HTERT RPE-1 (cell line): ENCODE data around the gene MUC21.
"Not testable (repeated sequence)": the region's sequence is repeated elsewhere in the genome, so short reads cannot be mapped to it uniquely, and the experiment has no call there.

ENCODE experiments used
- in situ Hi-C: fragments of 300-500 bp; cut with MboI; formaldehyde crosslinking; loops from 4 replicates; pipeline ENCODE4 v1.14.3; 2020; ENCODE audit warnings: low sequenced_read_pairs

MUC21 gene

GRCh38 chr6:31005249-31006020 lies 21.9 kb downstream of the MUC21 start:
- in situ Hi-C loops, result no loop called here

DNA sequence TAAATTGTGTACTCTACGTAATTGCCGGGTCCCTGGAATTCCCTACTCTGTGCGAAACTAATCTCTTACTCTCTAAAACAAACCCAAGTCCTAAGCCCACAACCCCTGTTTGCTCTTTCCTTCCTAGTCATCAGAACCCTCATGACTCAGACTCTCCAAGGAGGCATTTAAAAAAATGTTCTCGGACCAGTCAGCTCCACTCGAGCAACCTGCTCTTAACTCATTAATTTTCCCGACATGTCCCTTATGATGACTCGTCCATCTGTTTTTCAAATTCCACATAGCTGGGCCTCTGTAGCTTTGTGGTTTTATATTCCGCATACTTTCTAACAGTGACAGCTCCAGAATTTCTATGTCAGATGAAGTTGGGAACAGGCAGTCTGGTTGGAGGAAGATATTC lies 24.2 kb downstream of the MUC21 start:
- in situ Hi-C loops, result no loop called here

DNA sequence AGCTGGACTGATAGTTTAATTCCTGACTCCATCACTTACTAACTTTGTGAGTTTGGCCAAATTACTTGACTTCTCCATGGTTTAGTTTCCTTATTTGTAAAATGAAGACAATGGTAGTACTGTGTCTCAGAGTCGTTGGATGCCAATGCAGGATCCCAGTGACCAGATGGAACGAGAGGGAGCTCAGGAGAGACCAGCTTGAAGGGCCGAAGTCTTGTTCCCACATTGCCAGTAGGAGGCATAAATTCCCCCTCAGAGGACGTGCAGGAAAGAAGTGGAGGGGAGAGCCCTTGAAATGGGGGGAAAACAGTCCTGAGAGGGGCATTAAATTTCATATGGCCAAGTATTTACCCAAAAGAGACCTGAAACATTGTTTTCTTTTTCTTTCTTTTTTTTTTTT lies 24.6 kb downstream of the MUC21 start:
- in situ Hi-C loops, result no loop called here

DNA sequence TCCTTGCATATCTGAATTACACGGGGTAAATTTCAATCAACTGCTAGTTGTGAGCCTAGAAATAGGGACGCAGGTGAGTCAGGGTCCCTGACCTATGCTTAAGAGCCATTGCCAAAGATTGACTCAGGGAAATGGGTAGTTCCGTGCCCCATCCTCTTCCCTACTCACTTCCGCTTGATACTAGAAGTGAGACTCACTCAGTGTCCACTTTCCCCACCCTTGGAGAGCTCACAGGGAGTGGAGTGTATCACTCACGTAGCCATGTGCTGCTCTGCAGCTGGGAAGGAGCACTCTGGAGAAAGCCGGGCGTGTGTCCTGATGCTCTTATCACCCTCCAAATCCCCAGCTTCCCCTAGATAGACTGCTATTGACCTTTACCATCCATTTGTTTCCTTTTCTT lies 26.2 kb downstream of the MUC21 start:
- in situ Hi-C loops, result no loop called here

- in situ Hi-C loops, result no loop called here
These were observed 27.0 kb downstream of the MUC21 start, which contains the start of gene MUC22 for GRCh38 chr6:31010393-31011060. Gene MUC22, plus strand, starts transcription at chr6:31010474. Its CDS starts 233 bp downstream, at chr6:31010707.

DNA sequence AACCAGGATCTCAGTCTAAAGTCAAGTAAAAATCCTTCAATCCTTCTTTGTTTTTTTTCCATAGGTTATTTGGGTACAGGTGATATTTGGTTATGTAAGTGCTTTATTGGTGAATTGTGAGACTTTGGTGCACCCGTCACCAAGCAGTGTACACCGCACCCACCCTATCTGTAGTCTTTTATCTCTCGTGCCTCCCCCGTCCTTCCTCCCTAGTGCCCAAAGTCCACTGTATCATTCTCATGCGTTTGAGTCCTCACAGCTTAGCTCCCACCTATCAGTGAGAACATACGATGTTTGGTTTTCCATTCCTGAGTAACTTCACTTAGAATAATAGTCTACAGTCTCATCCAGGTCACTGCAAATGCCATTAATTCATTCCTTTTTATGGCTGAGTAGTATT lies 27.6 kb downstream of the MUC21 start:
- in situ Hi-C loops, result no loop called here

DNA sequence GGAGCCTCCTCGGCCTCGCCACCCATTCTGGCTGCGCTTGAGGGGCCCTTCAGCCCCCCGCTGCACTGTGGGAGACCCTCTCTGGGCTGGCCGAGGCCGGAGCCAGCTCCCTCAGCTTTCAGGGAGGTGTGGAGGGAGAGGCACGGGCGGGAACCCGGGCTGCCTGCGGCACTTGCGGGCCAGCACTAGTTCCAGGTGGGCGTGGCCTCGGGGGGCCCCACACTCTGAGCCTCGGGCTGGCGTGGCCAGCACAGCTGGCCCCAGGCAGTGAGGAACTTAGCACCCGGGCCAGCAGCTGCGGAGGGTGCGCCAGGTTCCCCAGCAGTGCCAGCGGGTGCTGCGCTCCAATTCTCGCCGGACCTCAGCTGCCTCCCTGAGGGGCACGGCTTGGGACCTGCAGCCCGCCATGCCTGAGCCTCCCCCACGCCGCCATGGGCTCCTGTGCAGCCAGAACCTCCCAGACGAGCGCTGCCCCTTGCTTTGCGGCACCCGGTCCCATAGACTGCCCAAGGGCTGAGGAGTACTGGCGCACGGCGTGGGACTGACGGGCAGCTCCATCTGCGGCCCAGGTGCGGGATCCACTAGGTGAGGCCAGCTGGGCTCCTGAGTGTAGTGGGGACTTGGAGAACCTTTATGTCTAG lies 33.3 kb downstream of the MUC21 start:
- in situ Hi-C loops, result no loop called here

DNA sequence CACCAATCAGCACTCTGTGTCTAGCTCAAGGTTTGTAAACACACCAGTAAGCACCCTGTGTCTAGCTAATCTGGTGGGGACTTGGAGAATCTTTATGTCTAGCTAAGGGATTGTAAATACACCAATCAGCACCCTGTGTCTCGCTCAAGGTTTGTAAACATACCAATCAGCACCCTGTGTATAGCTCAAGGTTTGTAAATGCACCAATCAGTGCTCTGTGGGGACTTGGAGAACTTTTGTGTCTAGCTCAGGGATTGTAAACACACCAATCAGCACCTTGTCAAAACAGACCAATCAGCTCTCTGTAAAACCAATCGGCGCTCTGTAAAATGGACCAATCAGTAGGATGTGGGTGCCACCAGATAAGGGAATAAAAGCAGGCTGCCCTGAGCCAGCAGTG lies 33.9 kb downstream of the MUC21 start:
- in situ Hi-C loops, result not testable (repeated sequence)

DNA sequence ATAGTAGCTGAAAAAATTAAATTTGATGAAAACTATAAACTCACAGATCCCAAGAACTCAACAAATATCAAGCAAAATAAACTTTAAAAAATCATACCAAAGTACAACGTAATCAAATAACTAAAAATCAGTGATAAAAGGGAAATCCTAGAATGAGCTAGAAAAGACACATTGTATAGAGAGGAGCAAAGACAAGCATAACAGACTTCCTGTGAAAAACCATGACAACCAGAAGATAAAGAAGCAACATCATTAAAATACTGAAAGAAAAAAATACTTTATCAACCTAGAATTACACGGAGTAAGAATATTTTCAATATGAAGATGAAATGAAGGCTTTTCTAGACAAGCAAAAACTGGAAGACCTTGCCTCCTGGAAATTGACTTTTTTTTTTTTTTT lies 36.5 kb downstream of the MUC21 start:
- in situ Hi-C loops, result no loop called here

DNA sequence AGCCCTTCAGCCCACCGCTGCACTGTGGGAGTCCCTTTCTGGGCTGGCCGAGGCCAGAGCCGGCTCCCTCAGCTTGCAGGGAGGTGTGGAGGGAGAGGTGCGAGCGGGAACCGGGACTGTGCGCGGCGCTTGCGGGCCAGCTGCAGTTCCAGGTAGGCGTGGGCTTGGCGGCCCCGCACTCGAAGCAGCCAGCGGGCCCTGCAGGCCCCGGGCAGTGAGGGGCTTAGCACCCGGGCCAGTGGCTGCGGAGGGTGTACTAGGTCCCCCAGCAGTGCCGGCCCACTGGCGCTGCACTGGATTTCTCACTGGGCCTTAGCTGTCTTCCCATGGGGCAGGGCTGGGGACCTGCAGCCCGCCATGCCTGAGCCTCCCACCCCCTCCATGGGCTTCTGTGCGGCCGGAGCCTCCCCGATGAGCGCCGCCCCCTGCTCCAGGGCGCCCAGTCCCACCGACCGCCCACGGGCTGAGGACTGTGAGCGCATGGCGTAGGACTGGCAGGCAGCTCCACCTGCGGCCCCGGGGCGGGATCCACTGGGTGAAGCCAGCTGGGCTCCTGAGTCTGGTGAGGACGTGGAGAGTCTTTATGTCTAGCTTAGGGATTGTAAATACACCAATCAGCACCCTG lies 37.2 kb downstream of the MUC21 start:
- in situ Hi-C loops, result not testable (repeated sequence)

DNA sequence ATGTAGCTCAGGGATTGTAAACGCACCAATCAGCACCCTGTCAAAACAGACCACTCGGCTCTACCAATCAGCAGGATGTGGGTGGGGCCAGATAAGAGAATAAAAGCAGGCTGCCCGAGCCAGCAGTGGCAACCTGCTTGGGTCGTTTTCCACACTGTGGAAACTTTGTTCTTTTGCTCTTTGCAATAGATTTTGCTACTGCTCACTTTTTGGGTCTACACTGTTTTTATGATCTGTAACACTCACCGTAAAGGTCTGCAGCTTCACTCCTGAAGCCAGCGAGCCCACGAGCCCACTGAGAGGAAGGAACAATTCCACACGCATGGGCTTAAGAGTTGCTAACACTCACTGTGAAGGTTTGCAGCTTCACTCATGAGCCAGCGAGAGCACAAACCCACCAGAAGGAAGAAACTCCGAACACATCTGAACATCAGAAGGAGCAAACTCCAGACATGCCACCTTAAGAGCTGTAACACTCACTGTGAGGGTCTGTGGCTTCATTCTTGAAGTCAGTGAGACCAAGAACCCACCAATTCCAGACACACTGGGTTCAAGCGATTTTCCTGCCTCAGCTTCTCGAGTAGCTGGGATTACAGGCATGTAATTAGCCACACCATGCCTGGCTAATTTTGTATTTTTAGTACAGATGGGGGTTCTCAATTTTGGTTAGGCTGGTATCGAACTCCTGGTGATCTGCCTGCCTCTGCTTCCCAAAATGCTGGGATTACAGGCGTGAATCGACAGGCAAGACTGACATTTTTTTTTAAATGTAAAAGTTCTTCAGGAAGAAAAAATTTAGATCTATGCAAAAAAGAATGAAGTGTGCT lies 38.4 kb downstream of the MUC21 start:
- in situ Hi-C loops, result not testable (repeated sequence)

DNA sequence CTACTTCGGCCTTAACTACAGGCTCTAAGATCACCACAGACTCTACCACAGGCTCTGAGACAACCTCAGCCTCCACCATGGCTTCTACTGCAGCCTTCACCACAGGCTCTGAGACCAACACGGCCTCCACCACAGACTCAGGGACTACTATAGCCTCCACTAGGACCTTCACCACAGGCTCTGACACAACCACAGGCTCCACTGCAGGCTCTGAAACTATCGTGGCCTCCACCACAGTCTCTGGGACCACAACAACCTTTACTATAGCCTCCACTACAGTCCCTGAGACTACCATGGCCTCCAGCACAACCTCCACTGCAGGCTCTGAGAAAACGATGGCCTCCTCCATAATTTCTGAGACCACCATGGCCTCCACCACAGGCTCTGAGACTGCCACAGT lies 42.1 kb downstream of the MUC21 start:
- in situ Hi-C loops, result no loop called here

GRCh38 chr6:31031095-31031494 lies 47.6 kb downstream of the MUC21 start:
- in situ Hi-C loops, result no loop called here

DNA sequence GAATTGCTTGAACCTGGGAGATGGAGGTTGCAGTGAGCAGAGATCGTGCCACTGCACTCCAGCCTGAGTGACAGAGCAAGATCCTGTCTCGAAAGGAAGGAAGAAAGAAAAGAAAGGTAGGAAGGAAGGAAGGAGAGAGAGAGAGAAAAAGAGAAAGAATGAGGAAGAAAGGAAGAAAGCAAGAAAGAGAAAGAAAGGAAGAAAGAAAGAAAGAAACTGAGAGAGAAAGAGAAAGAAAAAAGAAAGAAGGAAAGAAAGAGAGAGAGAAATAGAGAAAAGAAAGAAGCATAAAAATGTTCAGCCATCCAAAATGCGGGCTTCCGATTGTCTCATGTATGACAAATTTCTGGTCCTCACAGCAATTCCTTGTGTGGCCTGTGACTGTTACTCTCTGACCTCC lies 49.6 kb downstream of the MUC21 start:
- in situ Hi-C loops, result no loop called here

GRCh38 chr6:31035862-31036497 lies 52.5 kb downstream of the MUC21 start:
- in situ Hi-C loops, result no loop called here

- in situ Hi-C loops, result no loop called here
These were observed 53.7 kb downstream of the MUC21 start for GRCh38 chr6:31037169-31037568.

- in situ Hi-C loops, result no loop called here
These were observed 54.2 kb downstream of the MUC21 start for GRCh38 chr6:31037682-31038081.

DNA sequence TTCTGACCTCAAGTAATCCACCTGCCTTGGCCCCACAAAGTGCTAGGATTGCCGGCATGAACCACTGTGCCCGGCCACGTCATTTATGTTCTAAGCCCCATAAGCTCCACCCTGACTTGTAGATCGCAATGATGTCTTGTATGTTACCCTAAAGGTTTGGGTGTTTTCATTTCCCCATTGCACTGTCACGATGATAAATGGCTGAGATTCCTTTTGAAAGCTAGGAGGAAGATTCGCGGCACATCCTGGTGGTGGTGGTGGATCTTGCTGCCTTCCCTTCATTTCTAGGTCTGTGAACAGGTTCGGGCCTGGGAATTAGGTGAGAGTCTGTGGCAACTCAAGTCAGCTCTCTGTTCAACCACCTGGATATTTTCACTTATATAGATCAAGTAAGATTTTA lies 55.0 kb downstream of the MUC21 start:
- in situ Hi-C loops, result no loop called here
